H1 (cell line): ENCODE results near the gene LCN10. TPM values are rescaled to one million over a fixed set of nuclear protein-coding genes. Genes with fewer than 3 reads are reported as not detected.

Experiments
- CTCF ChIA-PET: fragments of 300-600 bp; sonication (Branson Sonifier 250); formaldehyde crosslinking; loops from one replicate; lab custom pipeline; 2021; ENCODE audit not compliant: partially characterized antibody; lab: Charles Lee
- POLR2A ChIA-PET: fragments of 300-600 bp; sonication (Branson Sonifier 250); formaldehyde crosslinking; loops from one replicate; lab custom pipeline; 2021; ENCODE audit warnings: inconsistent platforms; ENCODE audit not compliant: partially characterized antibody; lab: Charles Lee
- DNase-seq, 2 experiments: peaks; one replicate each; pipeline versions ENCODE4 v3.0.0 to v3.0.0-alpha.2; 2010 to 2022; ENCODE audit warnings: low spot score in 2 of 2, low read depth in 1 of 2, mixed read lengths in 1 of 2
- FAIRE-seq: peaks from 2 replicates; lab custom pipeline; 2011; peaks lifted over from hg19 to GRCh38; lab: Jason Lieb, UNC
- H2AFZ ChIP-seq: 2 replicates; pipeline ENCODE4 v1.8.1; 2012; ENCODE audit warnings: low read length, inconsistent platforms
- H2AK5ac ChIP-seq: 2 replicates; pipeline ENCODE4 v1.6.1; 2013; ENCODE audit warnings: low read depth, low read length
- H2BK120ac ChIP-seq: replicated peaks from 2 replicates; pipeline ENCODE3; 2013; ENCODE audit warnings: low read depth, low read length, inconsistent platforms
- H2BK12ac ChIP-seq: 2 replicates; pipeline ENCODE4 v1.6.1; 2013; ENCODE audit warnings: low read depth, low read length
- H2BK15ac ChIP-seq: 2 replicates; pipeline ENCODE4 v1.6.1; 2013; ENCODE audit warnings: low read length
- H2BK20ac ChIP-seq: 2 replicates; pipeline ENCODE4 v1.6.1; 2013; ENCODE audit warnings: low read length
- H2BK5ac ChIP-seq: 2 replicates; pipeline ENCODE4 v1.6.1; 2013; ENCODE audit warnings: low read depth, low read length
- H3K14ac ChIP-seq: 2 replicates; pipeline ENCODE4 v1.6.1; 2013; ENCODE audit warnings: inconsistent platforms; ENCODE audit not compliant: insufficient read length
- H3K18ac ChIP-seq: 2 replicates; pipeline ENCODE4 v1.6.1; 2013; ENCODE audit warnings: low read length; ENCODE audit errors: extremely low read depth
- H3K23ac ChIP-seq: 2 replicates; pipeline ENCODE4 v1.6.1; 2013; ENCODE audit warnings: inconsistent platforms; ENCODE audit not compliant: insufficient read length
- H3K23me2 ChIP-seq: 2 replicates; pipeline ENCODE4 v1.6.1; 2013; ENCODE audit warnings: low read depth, low read length
- H3K27ac ChIP-seq: 2 replicates; pipeline ENCODE4 v1.6.1; 2011; ENCODE audit warnings: low read depth, low read length, inconsistent platforms
- H3K27me3 ChIP-seq, 4 experiments: replicated peaks in 1 of 4; 1 replicate in 1 of 4; 2 replicates in 3 of 4; pipeline versions ENCODE4 v1.6.1 to v1.8.1; 2011 to 2013; ENCODE audit warnings: low read length in 3 of 4, mild to moderate bottlenecking in 3 of 4, inconsistent platforms in 2 of 4, mixed read lengths in 2 of 4, moderate library complexity in 1 of 4; ENCODE audit not compliant: control insufficient read depth in 3 of 4, insufficient read depth in 3 of 4; ENCODE audit errors: extremely low read depth in 1 of 4
- H3K36me3 ChIP-seq, 4 experiments: 2 replicates each; pipeline versions ENCODE4 v1.6.1 to v1.8.1; 2011 to 2013; ENCODE audit warnings: mild to moderate bottlenecking in 4 of 4, low read length in 3 of 4, moderate library complexity in 2 of 4, control low read depth in 1 of 4, inconsistent platforms in 1 of 4; ENCODE audit not compliant: insufficient read depth in 4 of 4, control insufficient read depth in 2 of 4
- H3K4ac ChIP-seq: replicated peaks from 2 replicates; pipeline ENCODE3; 2013; ENCODE audit warnings: low read length, low read depth, mixed read lengths, inconsistent platforms; ENCODE audit not compliant: insufficient read length
- H3K4me1 ChIP-seq, 4 experiments: replicated peaks in 1 of 4; 1 replicate in 1 of 4; 2 replicates in 3 of 4; pipeline versions ENCODE4 v1.6.1 to v1.8.1; 2011 to 2013; ENCODE audit warnings: low read length in 3 of 4, inconsistent platforms in 2 of 4, mixed read lengths in 1 of 4; ENCODE audit not compliant: insufficient read depth in 4 of 4, control insufficient read depth in 3 of 4
- H3K4me2 ChIP-seq, 2 experiments: 2 replicates each; pipeline versions ENCODE4 v1.6.1 to v1.8.1; 2011 to 2013; ENCODE audit warnings: low read depth in 2 of 2, low read length in 2 of 2, control low read depth in 1 of 2, inconsistent platforms in 1 of 2, mild to moderate bottlenecking in 1 of 2; ENCODE audit not compliant: insufficient read depth in 1 of 2
- H3K4me3 ChIP-seq, 4 experiments: fragments of 200-600, 300-600 bp in 1 of 4; sonication (generic), shearing (Covaris generic), sonication (Bioruptor Twin) in 1 of 4; 2 replicates each; pipeline versions ENCODE4 v1.5.1 to v1.8.1; 2011 to 2016; ENCODE audit warnings: low read length in 4 of 4, low read depth in 3 of 4, control low read depth in 2 of 4, inconsistent platforms in 2 of 4, mild to moderate bottlenecking in 2 of 4, mixed read lengths in 1 of 4, moderate library complexity in 1 of 4; ENCODE audit not compliant: insufficient read depth in 2 of 4; ENCODE audit errors: extremely low read depth in 1 of 4
- H3K56ac ChIP-seq: replicated peaks from 2 replicates; pipeline ENCODE3; 2013; ENCODE audit warnings: low read depth, mild to moderate bottlenecking, mixed read lengths, low read length, inconsistent platforms; ENCODE audit not compliant: insufficient read length
- H3K79me1 ChIP-seq: 2 replicates; pipeline ENCODE4 v1.6.1; 2013; ENCODE audit warnings: low read depth, low read length, control low read depth
- H3K79me2 ChIP-seq, 2 experiments: 2 replicates each; pipeline versions ENCODE4 v1.6.1 to v1.8.1; 2012 to 2013; ENCODE audit warnings: low read length in 2 of 2, mild to moderate bottlenecking in 2 of 2, inconsistent platforms in 1 of 2; ENCODE audit not compliant: insufficient read depth in 2 of 2, control insufficient read depth in 1 of 2
- H3K9ac ChIP-seq, 4 experiments: replicated peaks in 1 of 4; 1 replicate in 1 of 4; 2 replicates in 3 of 4; pipeline versions ENCODE4 v1.6.1 to v1.8.1; 2011 to 2013; ENCODE audit warnings: low read depth in 3 of 4, low read length in 3 of 4, control low read depth in 2 of 4, mild to moderate bottlenecking in 2 of 4, moderate library complexity in 2 of 4, inconsistent platforms in 1 of 4; ENCODE audit errors: extremely low read depth in 1 of 4
- H3K9me3 ChIP-seq, 2 experiments: 2 replicates each; pipeline versions ENCODE4 v1.6.1 to v1.8.1; 2012 to 2013; ENCODE audit warnings: mild to moderate bottlenecking in 2 of 2, moderate library complexity in 2 of 2, control low read depth in 1 of 2, inconsistent platforms in 1 of 2, low read depth in 1 of 2, low read length in 1 of 2, mixed read lengths in 1 of 2; ENCODE audit not compliant: insufficient read depth in 2 of 2
- H4K20me1 ChIP-seq, 2 experiments: replicated peaks in 1 of 2; 2 replicates each; pipeline versions ENCODE3 to v1.8.1; 2011 to 2013; ENCODE audit warnings: inconsistent platforms in 2 of 2, low read length in 2 of 2, mild to moderate bottlenecking in 1 of 2; ENCODE audit not compliant: insufficient read depth in 2 of 2, control insufficient read depth in 1 of 2
- H4K5ac ChIP-seq: 2 replicates; pipeline ENCODE4 v1.6.1; 2013; ENCODE audit warnings: low read length, low read depth, mixed read lengths, inconsistent platforms; ENCODE audit not compliant: insufficient read length
- H4K8ac ChIP-seq: 2 replicates; pipeline ENCODE4 v1.8.0; 2013; ENCODE audit warnings: mild to moderate bottlenecking, moderate library complexity, low read length, inconsistent platforms; ENCODE audit not compliant: insufficient read depth; ENCODE audit errors: extremely low read depth
- H4K91ac ChIP-seq: replicated peaks from 2 replicates; pipeline ENCODE3; 2013; ENCODE audit warnings: low read length, mixed read lengths, inconsistent platforms; ENCODE audit not compliant: insufficient read length
- CEBPB ChIP-seq: IDR thresholded peaks from 2 replicates; pipeline ENCODE4 v1.6.1; 2012; ENCODE audit warnings: low read depth, low read length
- RAD21 ChIP-seq, 2 experiments: IDR thresholded peaks in 1 of 2; conservative IDR thresholded peaks in 1 of 2; 2 replicates each; pipeline ENCODE4 v1.6.1; 2011; ENCODE audit warnings: low read depth in 2 of 2, low read length in 2 of 2, improper control_type of control experiment in 1 of 2, inconsistent platforms in 1 of 2, mild to moderate bottlenecking in 1 of 2, moderate library complexity in 1 of 2
- SAP30 ChIP-seq: fragments of 300-600 bp; sonication (generic); IDR thresholded peaks from 2 replicates; pipeline ENCODE4 v1.7.1; 2012; ENCODE audit warnings: low read length, moderate library complexity, mild to moderate bottlenecking, inconsistent platforms; ENCODE audit not compliant: insufficient read depth, insufficient replicate concordance
- TCF12 ChIP-seq: IDR thresholded peaks from 2 replicates; pipeline ENCODE4 v1.6.1; 2011; ENCODE audit warnings: low read depth, mild to moderate bottlenecking, low read length
- WGBS, 2 experiments: shearing (Covaris generic) in 1 of 2; methylation state at CpG; one replicate each; pipeline versions ENCODE4 v1.1.6 to v1.1.7; 2013 to 2015; ENCODE audit warnings: low lambda C conversion rate in 2 of 2, mixed read lengths in 2 of 2, inconsistent platforms in 1 of 2, low coverage in 1 of 2, missing lambda C conversion rate in 1 of 2; ENCODE audit not compliant: insufficient replicate concordance in 2 of 2, insufficient coverage in 1 of 2, insufficient read length in 1 of 2; ENCODE audit errors: extremely low coverage in 1 of 2, missing lambda C conversion rate in 1 of 2; 5-methylcytosine and 5-hydroxymethylcytosine counted together
- polyA plus RNA-seq, 7 experiments: library from polyadenylated mRNA; depleted of rRNA in 3 of 7; stranded (reverse) in 5 of 7; unstranded in 2 of 7; fragments of >200 nt in 5 of 7; fragments of 200-250 nt in 2 of 7; gene quantifications; 1 replicate in 5 of 7; 2 replicates in 1 of 7; 4 replicates in 1 of 7; pipeline versions ENCODE4 v1.2.1 to v1.2.3, GENCODE V29; 2011 to 2013; ENCODE audit warnings: missing spikeins in 2 of 7, mixed read lengths in 2 of 7
- total RNA-seq: library from RNA; stranded (reverse); fragmentation: NEBNext Ultra II Directional; extraction: Animal tissue kit (Norgen Biotek cat#: 25700); gene quantifications from 2 replicates; pipeline ENCODE4 v1.2.1, GENCODE V29; 2021

LCN10 gene
- total and polyA plus RNA-seq, 2 of the 8 experiments (the other 6 are each of a cell fraction or from before 2014, with no cell fraction given) = 2.6 to 2.8 TPM

DNA sequence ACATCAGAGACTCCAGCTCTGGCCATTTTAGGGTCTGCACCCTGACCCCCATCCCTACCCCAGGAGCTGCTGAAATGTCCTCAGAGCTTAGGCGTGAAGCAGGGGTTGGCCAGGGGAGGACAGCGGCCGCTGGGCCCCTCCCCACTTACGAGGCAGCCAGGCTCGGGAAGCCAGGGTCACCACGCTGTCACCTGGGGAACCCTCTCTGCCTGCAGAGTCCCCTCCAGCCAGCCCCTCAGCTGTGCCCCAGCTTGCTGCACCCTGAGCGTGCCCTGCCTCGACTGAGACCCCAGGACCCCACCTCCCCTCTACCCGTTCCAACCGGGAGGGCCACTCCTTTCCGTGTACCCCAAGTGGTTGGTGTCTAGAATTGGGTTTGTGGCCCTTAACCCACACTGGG lies 2.7 kb downstream of the LCN10 start:
- no peaks in the 10 kb centered on the region; the same call in 1 of the 2 replicates for H3K23me2 ChIP-seq
- no peak overlapping the region for H3K9ac ChIP-seq
- no peak overlapping the region for H2BK12ac ChIP-seq
- no peak overlapping the region for H2AK5ac ChIP-seq
- WGBS, 2 experiments = 93% methylated on average over 11 of the region's 11 CpGs; no CpG with 5 or more reads in 1 of the 2 experiments
- H4K91ac ChIP-seq = no peak overlapping the region
- no peak overlapping the region for H3K4me3 ChIP-seq
- DNase-seq (no peak), FAIRE-seq (no peak)
- TF ChIP-seq TCF12 = no peak
- TF ChIP-seq RAD21 (IDR thresholded peaks at IDR 0.05 in 1 of 2, conservative IDR thresholded peaks at IDR 0.05 in 1 of 2; ENCODE audit: low read depth in 2 of 2, low read length in 2 of 2) = no peak
- TF ChIP-seq CEBPB = no peak
- TF ChIP-seq SAP30 = no peak
- H3K4me1 ChIP-seq = peaks cover 0 to 20% (median 8%) of the 10 kb centered on the region in 4 experiments; a peak in 6 of 7 replicates
- peaks cover 0 to 4% (median 0%) of the 10 kb centered on the region in 4 experiments; a peak in 3 of 7 replicates for H3K27me3 ChIP-seq
- no peak overlapping the region for H3K56ac ChIP-seq
- no peaks in the 10 kb centered on the region for H4K20me1 ChIP-seq
- no peaks in the 10 kb centered on the region for H3K79me2 ChIP-seq
- H4K5ac ChIP-seq = no peak overlapping the region
- no peak overlapping the region for H2BK5ac ChIP-seq
- no peak overlapping the region for H3K14ac ChIP-seq
- no peak overlapping the region for H2BK20ac ChIP-seq
- CTCF ChIA-PET = interaction anchor here (0.6 to 1.6 kb wide), 3 partner anchors 12 to 394 kb away, joined by 3 to 5 read pairs (median 3); no protein-coding TSS in a partner anchor
- no peaks in the 10 kb centered on the region; a peak in 1 of 4 replicates for H3K9me3 ChIP-seq
- H3K27ac ChIP-seq = no peak overlapping the region
- no peaks in the 10 kb centered on the region for H3K79me1 ChIP-seq
- H2BK120ac ChIP-seq = no peak overlapping the region
- H3K18ac ChIP-seq = no peak overlapping the region
- H3K23ac ChIP-seq = no peak overlapping the region
- H3K36me3 ChIP-seq = no peaks in the 10 kb centered on the region
- H2AFZ ChIP-seq = no peak overlapping the region
- POLR2A ChIA-PET = interaction anchor here (1.3 to 11.7 kb wide), 2 partner anchors 10 to 16 kb away, joined by 3 to 137 read pairs; no protein-coding TSS in a partner anchor
- no peak overlapping the region for H3K4me2 ChIP-seq
- no peak overlapping the region; the same call in 1 of the 2 replicates for H4K8ac ChIP-seq
- H2BK15ac ChIP-seq = no peak overlapping the region
- no peak overlapping the region for H3K4ac ChIP-seq
